Brain microvascular endothelial cell (primary cell): ENCODE measurements around the gene SCN1A.

Experiments
- DNase-seq: peaks from one replicate; pipeline ENCODE4 v3.0.0-alpha.2; 2020
- H3K27ac ChIP-seq: fragments of 250-450 bp; sonication (Bioruptor Pico); 2 replicates; pipeline ENCODE4 v1.5.1; 2020; ENCODE audit warnings: mild to moderate bottlenecking, moderate library complexity
- H3K27me3 ChIP-seq: fragments of 250-450 bp; sonication (Bioruptor Pico); replicated peaks from 2 replicates; pipeline ENCODE4 v1.5.1; 2020; ENCODE audit warnings: mild to moderate bottlenecking
- H3K36me3 ChIP-seq: fragments of 250-450 bp; sonication (Bioruptor Pico); replicated peaks from 2 replicates; pipeline ENCODE4 v1.5.1; 2020; ENCODE audit warnings: mild to moderate bottlenecking
- H3K4me3 ChIP-seq: 2 replicates; pipeline ENCODE4 v1.5.1; 2011; ENCODE audit warnings: low read depth, mild to moderate bottlenecking, control low read depth, low read length, moderate library complexity
- CTCF ChIP-seq: IDR thresholded peaks from 2 replicates; pipeline ENCODE4 v1.5.1; 2011; ENCODE audit warnings: low read depth, mild to moderate bottlenecking, moderate library complexity, low read length, control low read depth, inconsistent platforms; ENCODE audit errors: missing control alignments
- in situ Hi-C: cut with HindIII; loops from 2 replicates; pipeline ENCODE4 v1.10.0; 2017; ENCODE audit warnings: low sequenced_read_pairs, low pct_ligation_motif_present

SCN1A gene

DNA sequence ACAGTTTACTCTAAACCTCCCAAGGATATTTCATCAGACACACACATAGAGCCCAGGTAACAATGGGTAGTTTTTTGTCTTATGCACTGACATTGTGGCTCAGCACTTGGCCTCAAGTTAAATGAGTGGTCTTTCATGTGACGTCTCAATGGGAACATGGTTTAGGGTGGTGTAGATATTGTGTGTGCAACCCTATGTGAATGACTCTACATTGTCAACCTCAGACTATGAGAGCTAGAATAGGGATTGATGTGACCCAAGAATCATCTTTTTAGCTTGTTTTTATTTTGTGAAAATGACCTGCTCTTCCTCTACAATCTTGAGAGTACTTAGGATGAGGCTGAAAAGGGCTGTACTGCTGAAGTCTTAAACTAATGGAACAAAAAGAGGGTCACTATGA is 86.2 kb downstream of the SCN1A start:
- TF ChIP-seq CTCF = no peak
- no peak for DNase-seq
- in situ Hi-C loops = no loop called here
- Histone ChIP-seq H3K27ac (no peak overlapping the region), H3K36me3 (no peaks in the 10 kb centered on the region), H3K27me3 (no peaks in the 10 kb centered on the region), H3K4me3 (no peak overlapping the region)

- in situ Hi-C loops = no loop called here
- H3K36me3 ChIP-seq = no peaks in the 10 kb centered on the region
- H3K27ac ChIP-seq = no peak overlapping the region
- TF ChIP-seq CTCF = no peak
- H3K27me3 ChIP-seq = no peaks in the 10 kb centered on the region
- no peak for DNase-seq
- H3K4me3 ChIP-seq = no peak overlapping the region
Measured at GRCh38 chr2:166032361-166032760, 95.5 kb downstream of the SCN1A start.

- H3K4me3 ChIP-seq = no peak overlapping the region
- no peaks in the 10 kb centered on the region for H3K27me3 ChIP-seq
- in situ Hi-C loops = no loop called here
- TF ChIP-seq CTCF = no peak
- no peak for DNase-seq
- H3K27ac ChIP-seq = no peak overlapping the region
- no peaks in the 10 kb centered on the region for H3K36me3 ChIP-seq
Measured at GRCh38 chr2:166031054-166031453, 96.8 kb downstream of the SCN1A start.

DNA sequence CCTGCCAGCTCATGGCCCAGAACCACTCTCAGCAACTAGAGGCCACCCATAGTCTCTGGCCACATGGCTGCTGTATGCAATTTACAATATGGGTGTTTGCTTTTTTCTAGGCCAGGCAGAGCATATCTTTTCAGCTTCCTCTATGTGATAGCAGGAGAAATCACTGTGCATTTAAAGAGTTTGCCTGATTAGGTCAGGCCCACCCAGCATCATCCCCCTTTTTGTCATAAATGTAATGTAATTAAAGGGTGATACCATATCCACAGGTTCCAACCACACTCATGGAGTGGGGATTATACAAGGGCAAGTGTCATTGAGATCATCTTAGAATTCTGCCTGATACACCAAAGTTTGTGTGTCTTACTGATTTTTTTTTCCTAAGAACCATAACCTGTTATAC is 102.5 kb downstream of the SCN1A start:
- H3K27ac ChIP-seq = no peak overlapping the region
- DNase-seq = no peak
- in situ Hi-C loops = no loop called here
- H3K27me3 ChIP-seq = no peaks in the 10 kb centered on the region
- H3K36me3 ChIP-seq = no peaks in the 10 kb centered on the region
- no peak for TF ChIP-seq CTCF
- no peak overlapping the region for H3K4me3 ChIP-seq

DNA sequence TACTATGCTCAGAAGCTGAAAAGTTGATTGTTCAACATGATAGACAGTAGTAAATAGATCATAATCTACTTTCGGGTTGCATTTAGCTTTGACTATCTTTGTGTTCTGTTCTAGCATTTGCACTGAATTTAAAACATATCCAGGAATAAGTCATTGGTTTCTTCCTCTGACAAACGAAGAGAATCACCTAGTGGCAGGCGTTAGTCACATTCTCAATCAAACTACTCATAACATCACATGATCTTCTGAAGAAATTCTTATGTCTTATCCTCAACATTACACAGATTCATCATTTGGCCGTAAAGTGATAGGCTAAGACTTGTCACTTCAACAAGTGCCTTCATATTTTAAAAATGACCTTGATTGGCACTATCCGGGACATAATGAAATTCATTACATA is 110.6 kb downstream of the SCN1A start:
- H3K27ac ChIP-seq = no peak overlapping the region
- DNase-seq = no peak
- H3K27me3 ChIP-seq = no peaks in the 10 kb centered on the region
- no peaks in the 10 kb centered on the region for H3K36me3 ChIP-seq
- in situ Hi-C loops = no loop called here
- no peak for TF ChIP-seq CTCF
- no peak overlapping the region for H3K4me3 ChIP-seq

GRCh38 chr2:166013878-166014277 is 113.9 kb downstream of the SCN1A start:
- no peaks in the 10 kb centered on the region for H3K27me3 ChIP-seq
- no peaks in the 10 kb centered on the region for H3K36me3 ChIP-seq
- no peak overlapping the region for H3K4me3 ChIP-seq
- H3K27ac ChIP-seq = no peak overlapping the region
- no peak for DNase-seq
- TF ChIP-seq CTCF = no peak
- in situ Hi-C loops = no loop called here
